GM12801 (cell line): Measurements from ENCODE around the gene SLC2A8.

Experiments used
- CTCF ChIP-seq: IDR thresholded peaks from one replicate; pipeline ENCODE4 v1.5.1; 2011; ENCODE audit warnings: control low read depth; ENCODE audit not compliant: insufficient read length; ENCODE audit errors: extremely low read depth

SLC2A8 gene

DNA sequence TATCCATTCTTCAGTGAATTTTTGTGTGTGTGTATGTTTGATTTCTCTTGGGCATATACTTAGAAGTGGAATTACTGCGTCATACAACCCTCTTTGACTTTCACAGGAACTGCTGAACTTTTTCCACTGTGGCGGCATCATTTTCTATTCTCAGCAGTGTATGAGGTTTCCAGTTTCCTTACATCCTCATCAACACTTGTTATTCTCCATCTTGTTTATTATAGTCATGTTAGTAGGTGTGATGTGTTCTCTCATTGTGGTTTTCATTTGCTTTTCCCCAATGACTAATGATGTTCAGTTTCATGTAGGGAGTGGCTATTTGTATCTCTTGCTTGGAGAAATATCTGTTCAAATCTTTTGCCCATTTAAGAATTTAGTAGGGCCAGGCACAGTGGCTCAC lies 29.8 kb downstream of the SLC2A8 start:
- TF ChIP-seq CTCF: no peak

- TF ChIP-seq CTCF: no peak
Observed at GRCh38 chr9:127428348-127428747, 31.4 kb downstream of the SLC2A8 start.

- TF ChIP-seq CTCF: no peak
Observed at GRCh38 chr9:127430415-127430814, 33.4 kb downstream of the SLC2A8 start.

DNA sequence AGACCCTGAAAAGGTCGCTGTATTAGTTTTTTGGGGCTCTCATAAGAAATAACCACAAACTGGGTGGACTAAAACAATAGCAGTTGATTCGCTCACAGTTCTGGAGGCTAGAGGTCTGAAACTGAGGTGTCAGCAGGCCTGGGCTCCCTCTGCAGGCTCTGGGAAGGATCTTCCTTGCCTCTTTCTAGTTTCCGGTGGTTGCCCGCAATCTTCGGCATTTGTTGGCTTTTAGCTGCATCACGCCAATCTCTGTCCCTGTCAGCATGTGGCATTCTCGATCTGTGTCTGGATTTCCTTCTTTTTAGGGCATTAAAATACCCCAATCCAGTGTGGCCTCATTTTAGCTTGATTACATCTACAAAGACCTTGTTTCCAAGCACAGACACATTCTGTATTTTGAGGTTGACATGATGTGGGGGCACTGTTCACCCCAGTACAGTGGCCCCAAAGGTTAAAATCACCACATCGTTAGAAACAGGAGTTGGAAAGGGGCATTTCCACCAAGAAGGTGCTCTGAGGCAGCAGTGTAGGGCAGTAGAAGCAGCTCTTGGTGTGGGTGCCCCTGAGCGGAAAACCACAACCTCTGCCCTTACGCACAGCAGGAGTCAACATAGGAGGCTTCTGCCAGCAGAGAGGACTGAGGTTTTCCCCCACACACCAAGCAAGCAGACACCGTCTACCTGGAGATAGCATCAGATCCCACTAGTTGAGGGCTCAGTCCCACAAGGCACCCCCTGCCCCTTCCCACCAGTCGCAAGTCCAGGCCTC lies 40.7 kb downstream of the SLC2A8 start:
- no peak for TF ChIP-seq CTCF

- no peak for TF ChIP-seq CTCF
Observed at GRCh38 chr9:127438394-127438793, 41.4 kb downstream of the SLC2A8 start.

- no peak for TF ChIP-seq CTCF
Observed at GRCh38 chr9:127444283-127444920, 47.4 kb downstream of the SLC2A8 start.

GRCh38 chr9:127444921-127445850 lies 48.2 kb downstream of the SLC2A8 start:
- no peak for TF ChIP-seq CTCF
